Measurements from ENCODE around the gene KCNAB1.
A peak's percentile ranks its signal among the peaks of the same experiment; 100 is the strongest.

The KCNAB1 gene

DNA sequence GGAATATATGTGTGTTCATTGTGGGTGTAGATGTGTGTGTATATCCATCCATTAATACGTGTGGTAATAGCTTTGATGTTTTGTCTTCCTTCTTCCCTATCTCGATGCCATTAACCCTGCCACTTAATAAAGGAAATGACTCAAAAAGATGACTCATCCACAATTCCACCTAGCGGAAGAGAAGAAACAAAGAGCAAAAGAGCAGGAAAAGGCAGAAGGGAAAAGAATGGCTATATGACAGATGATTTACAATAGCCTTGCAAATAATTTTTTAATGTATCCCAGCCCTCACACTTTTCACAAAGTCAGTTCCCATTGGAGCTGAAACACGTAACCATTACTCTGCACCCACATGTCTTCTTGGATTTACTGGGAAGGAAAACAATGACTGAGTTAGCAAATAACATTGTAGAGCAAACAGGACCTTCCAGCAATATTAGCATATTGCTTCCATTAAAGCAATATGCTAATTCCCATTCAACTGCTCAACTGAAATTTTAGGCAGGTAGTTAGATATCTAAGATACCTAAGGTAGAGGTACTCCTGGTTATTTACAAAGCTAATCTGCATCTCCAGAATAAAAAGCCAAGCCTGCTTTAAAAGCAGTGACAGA, 197.2 kb downstream of the KCNAB1 start:
- peak; percentile 74 for DNase-seq (ENCODE audit: low spot score)

DNA sequence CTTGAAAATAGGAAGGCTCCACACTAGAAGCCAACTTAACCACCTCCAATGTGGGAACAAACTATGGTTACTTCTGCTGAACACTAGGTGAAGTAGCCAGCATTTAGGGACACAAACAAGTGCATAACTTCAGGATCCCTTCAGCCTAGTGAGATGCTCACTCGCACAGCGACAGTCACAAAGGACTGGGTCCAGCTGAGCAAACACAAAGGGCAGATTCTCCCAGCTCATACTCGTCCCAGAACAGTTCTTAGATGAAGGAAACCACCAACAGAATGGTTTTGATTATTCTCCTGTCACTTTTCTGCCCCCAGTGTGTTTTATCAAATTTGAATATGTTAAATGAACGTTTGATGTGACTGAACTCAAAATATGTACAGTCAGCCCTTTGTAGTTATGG, 201.6 kb downstream of the KCNAB1 start:
- no peak for DNase-seq (ENCODE audit: low spot score)

DNA sequence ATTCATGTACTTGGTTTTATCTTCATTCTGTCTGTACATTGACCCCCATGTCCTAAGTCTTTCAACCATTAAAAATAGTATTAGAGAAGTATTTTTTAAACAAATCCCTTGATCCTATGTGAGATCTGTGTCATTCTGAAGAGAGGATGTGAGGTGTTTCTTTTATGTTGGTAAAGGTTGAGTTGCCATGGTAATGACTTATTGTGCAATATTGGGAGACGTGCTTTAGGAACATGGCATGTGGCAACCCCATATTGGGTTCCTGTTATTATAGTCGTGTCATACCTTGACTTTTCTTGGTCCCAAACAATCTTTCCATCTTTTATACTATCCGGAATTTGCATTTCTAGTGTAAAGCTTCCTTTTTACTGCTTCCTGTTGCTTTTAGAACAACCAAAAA, 203.1 kb downstream of the KCNAB1 start:
- DNase-seq (ENCODE audit: low spot score), result peak; percentile 39

DNA sequence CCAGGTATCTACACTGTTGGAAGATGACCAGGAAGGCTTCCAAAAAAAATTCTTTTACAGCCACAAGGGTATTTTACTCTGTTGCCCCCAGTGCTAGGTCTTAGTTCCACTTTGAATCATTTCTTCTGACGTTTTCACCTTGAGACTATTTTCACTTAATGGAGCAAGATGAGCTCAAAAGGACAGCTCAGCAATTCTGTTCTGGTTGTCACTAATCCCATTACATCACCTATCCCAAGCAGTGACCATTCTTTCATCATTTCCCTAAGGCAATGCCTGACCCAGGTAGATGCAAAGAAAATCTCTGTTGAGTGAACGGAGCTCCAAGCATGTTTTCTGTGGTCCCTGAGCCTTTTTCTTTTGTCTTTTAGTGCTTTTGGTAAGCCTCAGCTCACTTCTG, 210.0 kb downstream of the KCNAB1 start:
- no peak for DNase-seq (ENCODE audit: low spot score)

DNA sequence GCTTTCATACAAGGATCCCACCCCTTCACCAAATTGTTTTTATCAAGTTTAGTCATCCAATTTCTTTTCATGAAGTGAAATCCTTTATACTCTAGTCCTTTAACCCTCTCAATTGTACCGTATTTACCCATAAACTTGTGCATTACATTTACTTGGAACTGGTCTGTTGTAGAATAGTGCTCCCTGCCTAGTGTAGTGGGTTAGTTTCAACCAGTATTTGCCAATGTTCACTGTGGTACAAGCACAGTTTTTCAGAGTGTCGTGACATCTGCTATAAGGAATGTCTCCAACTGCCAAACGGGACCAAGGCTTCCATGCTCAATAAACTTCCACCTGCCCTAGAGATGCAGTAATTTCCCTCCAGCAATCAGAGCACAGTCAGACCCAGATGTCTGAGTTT, 211.9 kb downstream of the KCNAB1 start:
- no peak for DNase-seq (ENCODE audit: low spot score)

DNA sequence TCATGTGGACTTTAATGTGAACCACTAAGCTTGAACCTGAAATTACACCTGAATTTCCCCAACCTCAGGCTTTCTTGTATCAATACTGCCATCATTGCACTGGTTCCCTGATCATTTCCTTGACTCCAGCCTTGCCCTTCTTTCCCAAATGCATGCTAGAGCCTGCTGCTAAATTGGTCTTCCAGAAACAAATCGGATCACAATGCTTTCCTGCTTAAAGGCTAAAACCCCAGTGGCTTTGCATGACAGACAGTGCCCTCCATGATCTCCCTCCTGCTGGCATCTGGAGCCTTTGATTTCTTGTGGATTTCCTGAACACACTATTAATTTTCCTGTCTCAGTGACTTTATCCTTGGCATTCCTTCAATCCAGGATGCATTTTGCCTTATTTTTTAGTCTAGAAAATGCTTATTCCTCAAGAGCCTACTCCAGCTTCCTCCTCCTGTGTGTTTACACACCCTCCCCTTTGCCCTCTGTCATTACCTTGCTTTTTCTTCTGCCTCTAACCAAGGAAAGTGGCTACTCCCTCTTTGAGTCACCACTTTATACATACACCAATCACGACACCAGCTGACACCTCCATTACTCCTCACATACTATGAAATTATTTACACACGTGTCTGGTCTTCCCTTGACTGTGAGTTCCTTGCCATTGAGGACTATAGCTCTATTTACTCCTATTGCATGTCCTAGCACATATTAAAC, 214.6 kb downstream of the KCNAB1 start:
- no peak for DNase-seq (ENCODE audit: low spot score)

DNA sequence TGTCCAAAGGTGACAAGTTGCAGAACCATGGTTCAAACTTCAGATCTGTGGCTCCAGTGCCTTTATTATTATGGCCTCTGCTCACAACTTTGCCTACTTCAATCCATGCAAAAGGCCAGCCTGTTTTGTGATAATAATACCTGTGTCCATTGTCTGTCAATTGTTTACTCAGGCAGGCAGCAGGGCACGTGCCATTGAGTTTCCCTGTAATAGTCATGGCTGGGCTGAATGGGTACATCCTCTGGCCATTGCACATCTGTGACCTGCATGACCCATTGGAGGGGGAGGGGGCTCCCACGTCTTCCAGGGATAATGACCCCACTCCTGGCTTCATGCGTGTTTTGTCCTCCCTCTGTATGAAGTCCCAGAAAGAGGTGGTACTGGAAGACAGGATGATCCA, 219.1 kb downstream of the KCNAB1 start:
- DNase-seq (ENCODE audit: low spot score), result no peak

DNA sequence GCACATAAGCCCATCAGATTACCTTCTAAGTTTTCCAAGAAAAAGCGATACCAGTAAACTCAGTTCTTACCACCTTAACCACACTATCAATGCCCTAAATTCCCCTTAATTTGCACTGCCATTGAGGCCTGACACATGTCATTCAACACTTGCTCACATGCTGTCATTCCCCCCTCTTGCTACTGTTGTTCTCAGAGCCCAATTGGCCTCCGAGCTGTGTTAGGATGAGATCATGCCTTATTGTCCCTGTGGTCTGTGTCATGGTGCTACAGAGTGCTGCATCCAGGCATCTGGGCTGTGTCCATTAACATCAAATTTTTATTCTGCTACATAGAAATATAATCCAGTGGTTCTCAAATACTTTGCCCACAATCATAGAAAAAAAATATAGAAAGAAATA, 221.0 kb downstream of the KCNAB1 start:
- DNase-seq (ENCODE audit: low spot score), result no peak

DNA sequence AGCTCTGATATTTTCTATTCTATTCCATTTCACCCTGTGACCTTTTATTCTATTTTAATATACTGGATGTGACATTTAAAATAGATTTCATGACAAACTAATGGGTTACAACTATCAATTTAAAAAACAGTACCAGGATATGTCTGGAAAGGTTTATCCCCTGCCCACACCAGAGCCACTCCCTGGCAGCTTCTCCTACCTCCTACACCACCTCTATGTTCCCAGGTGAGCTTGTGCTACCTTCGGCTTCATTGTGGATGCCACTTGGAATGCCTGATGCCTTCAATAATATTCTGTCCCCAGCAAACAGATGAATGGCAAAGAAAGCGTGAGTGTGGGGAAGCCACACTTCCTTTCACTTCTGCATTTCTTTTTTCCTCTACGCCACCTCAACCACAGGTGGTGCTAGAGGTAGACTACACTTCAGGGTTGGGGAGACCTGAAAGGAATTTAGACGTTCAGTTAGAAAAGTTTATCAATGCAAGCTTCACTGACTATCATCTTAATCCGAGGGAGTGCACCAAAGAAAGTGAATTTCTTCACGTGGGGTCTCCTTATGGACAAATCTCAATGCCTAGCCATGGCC, 221.5 kb downstream of the KCNAB1 start:
- no peak for DNase-seq (ENCODE audit: low spot score)

DNA sequence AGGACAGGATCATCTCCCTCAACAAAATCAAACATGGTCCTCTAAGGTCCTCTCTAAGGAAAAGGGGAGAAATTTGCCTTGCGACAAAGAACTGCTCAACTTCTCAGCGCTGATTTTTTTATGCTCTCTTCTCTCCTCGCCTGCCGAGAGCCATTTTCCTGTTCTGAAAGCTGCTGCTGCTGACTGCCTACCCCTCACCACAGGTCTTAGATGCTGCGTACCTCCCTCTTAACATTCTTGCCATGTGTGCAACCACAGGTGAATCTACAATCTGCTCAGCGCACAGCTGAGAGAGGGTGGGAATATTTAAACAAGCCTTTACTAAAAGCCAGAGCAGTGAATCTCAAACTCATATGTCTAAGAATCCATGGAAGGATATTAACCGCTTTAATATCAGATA, 223.8 kb downstream of the KCNAB1 start:
- no peak for DNase-seq (ENCODE audit: low spot score)

DNA sequence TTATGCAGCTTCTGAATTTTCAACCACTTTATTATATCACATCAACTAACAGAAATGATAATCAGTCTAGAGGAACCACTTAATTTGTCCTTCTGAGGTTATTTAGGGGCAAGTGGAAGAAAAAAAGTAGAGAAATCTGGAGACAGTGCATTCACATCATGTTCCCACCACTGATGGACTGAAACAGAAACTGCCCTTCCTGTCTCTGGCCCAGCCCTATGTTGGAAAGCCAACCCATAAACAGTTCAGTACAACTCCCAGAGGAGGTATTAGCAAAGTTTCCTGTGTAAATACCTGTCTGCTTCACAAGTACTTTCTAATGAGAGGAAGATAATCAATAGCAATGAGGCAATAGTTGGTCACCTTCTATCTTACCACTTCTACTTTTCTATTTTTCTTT, 228.7 kb downstream of the KCNAB1 start:
- DNase-seq (ENCODE audit: low spot score), result no peak

DNA sequence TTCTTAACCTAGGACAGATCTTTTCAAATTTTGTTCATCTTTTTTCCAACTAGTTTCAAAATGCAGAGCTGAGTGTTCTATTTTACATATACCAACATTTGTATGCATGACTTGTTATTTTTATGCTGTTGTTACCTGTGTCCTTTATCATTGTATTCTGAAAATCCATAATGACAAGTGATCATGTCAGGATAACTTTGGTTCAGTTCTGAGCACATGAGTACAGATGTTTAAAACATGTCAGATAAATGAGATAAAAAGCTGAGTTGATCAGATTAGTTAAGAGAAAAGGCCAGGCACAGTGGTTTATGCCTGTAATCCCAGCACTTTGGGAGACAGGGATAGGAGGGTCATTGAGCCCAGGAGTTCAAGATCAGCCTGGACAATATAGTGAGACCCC, 229.6 kb downstream of the KCNAB1 start:
- DNase-seq (ENCODE audit: low spot score), result no peak

DNA sequence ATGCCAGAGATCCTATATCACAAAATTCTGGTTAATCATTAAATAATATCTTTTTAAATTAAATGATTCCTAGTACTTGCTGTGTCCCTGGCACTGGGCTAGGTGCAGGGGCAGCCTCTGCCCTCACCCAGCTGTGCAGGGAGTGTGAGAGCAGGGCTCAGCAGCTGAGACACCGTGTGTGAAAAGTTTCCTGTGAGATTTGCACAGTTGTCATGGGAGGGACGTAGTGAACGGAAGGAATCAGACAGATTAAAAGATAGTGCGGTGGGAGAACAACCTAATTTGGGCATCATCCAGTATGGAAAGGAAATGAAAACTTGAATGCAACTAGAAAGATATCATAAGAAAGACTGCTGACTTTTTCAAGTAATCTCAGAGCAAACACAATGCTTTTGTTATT, 230.4 kb downstream of the KCNAB1 start:
- no peak for DNase-seq (ENCODE audit: low spot score)

DNA sequence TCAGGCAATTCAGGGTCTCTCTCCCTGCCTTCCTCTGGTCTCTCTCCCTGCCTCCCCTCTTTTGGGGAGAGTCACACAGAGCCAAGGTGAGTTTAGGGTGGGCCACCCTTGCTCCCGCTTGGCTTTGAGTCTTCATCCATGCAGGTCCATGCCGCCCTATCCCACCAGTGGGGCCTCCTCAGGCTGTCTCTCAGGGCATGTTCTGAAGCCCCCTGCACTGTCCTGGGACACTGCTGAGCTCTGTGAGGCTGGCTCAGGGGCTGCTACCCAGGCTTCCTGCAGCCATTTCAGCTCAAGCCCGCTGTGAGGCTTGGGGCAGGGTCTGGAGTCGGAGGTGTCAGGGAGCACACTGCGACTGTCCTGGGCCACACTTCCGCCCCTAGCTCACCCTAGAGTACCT, 231.4 kb downstream of the KCNAB1 start:
- no peak for DNase-seq (ENCODE audit: low spot score)

DNA sequence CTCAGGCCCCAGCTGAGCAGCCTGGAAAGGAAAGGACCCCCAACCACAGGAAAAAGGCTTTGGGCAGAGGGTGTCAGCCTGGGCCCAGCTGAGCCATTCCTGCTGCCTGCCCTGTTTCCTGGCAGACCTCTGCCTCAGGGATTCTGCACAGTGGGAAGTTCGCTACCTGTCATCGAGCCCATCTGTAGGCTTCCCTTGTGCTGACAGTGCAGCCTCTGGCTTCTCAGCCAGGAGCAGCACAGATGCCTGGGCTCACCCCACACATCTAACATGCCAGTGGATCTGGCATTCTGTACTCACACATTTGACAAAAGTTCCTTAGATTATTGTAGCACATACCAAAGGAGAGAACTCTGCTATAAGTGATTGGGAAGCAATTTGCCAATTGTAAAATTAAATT, 232.3 kb downstream of the KCNAB1 start:
- DNase-seq (ENCODE audit: low spot score), result no peak

DNA sequence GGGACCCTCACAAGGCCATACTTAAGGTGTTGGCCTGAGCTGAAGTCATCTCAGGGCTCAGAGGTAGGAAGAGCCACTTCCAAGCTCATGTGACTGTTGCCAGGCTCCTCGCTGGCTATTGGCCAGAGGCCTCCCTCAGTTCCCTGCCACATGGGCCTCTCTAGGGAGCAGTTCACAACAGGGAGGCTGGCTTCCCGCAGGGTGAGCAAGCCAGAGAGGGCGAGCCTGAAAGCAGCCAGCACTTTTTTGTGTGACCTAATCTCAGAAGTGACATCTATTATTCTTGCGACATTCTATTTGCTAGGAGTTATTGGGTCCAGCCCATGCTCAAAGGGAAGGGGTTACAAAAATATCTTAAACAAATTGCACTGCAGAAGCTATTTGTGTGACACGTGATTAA, 233.2 kb downstream of the KCNAB1 start:
- no peak for DNase-seq (ENCODE audit: low spot score)

DNA sequence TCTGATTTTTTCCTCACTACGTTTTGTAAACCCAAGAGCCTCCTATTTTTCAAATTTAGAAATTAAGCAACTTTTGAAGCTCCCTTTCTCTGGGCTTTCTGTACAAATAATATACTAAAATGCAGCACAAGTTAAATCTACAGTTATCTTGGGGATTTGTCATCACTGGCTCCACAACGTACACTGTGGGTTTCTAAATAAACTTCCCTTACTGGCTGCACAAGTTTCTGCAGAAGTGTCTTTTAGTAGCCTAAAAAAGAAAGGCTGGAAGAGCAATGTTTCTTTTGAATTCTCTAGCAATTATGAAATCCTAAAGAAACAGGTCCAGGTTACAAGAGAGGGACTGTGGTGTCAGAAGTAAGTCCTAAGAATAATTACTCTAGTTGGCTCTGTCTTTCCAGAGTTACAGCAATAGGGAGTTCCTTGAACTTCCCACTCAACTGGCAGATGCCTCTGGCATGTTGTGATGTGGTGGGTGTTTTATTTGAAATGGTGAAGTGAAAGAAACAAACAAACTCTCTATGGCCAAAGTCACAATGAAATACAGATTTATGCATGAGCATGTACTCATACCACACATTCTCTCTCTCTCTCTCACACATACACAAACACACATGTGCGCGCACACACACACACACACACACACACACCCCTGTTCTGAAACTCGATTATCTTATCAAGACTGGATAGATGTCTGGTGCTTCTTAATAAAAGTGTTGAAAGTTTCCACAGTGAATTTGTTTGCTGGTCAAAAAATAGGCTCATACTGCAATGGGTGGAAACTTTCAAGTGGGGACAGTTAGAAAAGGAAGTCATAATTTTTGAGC, 236.4 kb downstream of the KCNAB1 start:
- no peak for DNase-seq (ENCODE audit: low spot score)

DNA sequence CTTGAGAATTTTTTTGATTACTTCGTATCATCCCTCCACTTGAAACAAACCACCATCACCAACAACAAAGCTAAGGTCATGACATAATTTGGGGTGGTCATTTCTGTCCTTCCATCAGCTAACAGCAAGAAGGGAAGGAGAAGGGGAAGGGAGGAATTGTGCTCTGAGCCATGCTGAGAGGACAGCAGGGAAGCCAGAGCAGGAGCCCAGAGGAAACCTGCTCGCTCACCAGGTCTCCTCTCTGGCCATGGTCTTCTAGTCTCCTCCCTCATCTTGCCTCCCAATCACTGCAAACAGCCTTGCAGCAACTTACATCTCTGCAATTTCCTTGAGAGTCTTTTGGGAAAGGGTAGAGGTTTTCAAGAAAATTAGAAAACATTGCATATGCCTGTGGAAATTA, 237.9 kb downstream of the KCNAB1 start:
- no peak for DNase-seq (ENCODE audit: low spot score)

DNA sequence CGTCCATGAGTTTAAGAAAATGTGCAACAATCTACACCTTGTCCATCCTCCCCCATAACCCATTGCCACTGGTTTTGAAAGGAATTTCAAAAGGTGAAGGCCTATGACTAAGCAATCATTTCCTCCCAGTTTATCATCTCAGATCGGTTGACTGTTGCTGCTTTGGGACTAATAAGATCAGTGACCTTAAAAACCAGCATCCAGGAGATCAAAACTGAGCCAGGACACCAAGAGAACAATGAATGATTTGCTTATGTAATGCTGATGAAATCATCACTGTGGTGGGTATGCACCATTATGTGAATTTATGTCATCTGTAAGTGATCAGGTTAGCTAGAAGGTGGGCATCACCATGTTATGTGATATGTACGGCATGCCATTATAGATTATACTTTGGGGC, 239.0 kb downstream of the KCNAB1 start:
- DNase-seq (ENCODE audit: low spot score), result no peak

DNA sequence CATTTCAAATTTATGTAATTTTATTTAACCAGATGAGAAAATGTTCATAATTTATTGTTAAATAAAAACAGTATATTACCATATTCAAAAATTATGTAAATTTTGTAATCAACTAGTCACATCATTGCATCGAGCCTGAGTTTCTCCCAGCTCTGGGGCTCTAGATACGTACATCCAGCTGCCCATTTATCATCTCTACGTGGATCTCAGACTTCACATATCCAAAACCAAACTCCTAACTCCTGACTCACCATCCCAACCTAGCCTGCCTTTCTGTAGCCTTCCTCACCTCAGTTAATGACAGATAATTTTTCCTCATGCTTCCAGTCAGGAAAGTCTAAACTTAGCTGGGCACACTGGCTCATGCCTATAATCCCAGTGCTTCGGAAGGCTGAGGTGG, 239.7 kb downstream of the KCNAB1 start:
- no peak for DNase-seq (ENCODE audit: low spot score)

DNA sequence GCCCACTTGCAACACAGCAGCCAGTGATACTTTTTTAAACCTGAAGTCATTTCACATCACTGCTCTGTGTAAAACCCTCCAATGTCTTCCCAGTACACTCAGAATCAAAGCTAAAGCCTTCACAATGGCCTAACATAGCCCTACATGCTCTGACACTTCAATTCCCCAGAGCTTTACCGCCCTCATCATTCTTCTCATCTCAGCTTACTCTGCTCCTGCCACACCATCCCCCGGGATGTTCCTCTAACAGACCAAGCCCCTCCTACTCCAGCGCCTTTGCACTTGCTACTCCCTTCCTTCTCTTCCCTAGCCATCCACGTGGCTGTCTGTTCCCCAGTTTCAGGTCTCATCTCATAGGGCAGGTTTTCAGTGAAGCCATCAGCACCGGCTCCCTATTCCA, 240.6 kb downstream of the KCNAB1 start:
- no peak for DNase-seq (ENCODE audit: low spot score)

DNA sequence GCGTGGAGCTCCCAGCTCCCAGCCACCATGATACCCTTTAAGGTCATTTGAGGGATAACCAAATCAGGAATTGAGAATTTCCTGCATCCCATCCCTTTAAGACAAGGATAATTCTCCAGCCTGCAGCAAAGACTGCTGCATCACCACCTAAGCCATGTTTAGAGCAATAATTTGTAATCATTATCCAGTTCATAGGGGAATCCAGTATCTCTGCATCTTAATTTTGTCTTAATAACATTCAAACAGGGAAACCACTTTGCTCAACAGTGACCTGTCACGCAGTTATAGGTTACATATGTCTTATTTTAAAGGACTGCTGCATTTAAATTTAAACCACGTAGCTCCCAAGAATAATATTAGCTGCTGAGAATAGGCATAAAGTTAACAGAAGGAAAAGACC, 246.2 kb downstream of the KCNAB1 start:
- no peak for DNase-seq (ENCODE audit: low spot score)

DNA sequence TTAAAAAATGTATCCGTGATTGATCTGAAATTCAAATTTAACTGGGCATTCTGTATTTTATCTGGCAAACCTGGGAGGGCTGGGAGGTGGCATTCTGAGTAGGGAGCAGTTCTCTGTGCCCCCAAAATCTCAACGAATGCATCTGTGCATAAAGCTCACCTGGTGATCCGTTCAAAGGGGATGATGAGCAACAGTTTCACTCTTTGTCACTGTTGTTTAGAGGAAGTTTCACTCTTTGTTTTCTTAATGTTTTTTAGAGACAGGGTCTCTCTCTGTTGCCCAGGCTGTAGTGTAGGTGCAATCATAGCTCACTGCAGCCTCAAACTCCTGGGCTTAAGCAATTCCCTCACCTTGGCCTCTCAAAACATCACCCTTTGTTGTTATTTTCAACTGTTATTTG, 247.8 kb downstream of the KCNAB1 start:
- no peak for DNase-seq (ENCODE audit: low spot score)
